H1 (cell line): ENCODE data around the gene MMP13. TPM values are rescaled to one million over a fixed set of nuclear protein-coding genes. Genes with fewer than 3 reads are reported as not detected.

Experiments used
- CTCF ChIA-PET: fragments of 300-600 bp; sonication (Branson Sonifier 250); formaldehyde crosslinking; loops from one replicate; lab custom pipeline; 2021; ENCODE audit not compliant: partially characterized antibody; lab: Charles Lee
- POLR2A ChIA-PET: fragments of 300-600 bp; sonication (Branson Sonifier 250); formaldehyde crosslinking; loops from one replicate; lab custom pipeline; 2021; ENCODE audit warnings: inconsistent platforms; ENCODE audit not compliant: partially characterized antibody; lab: Charles Lee
- DNase-seq, 2 experiments: peaks; one replicate each; pipeline versions ENCODE4 v3.0.0 to v3.0.0-alpha.2; 2010 to 2022; ENCODE audit warnings: low spot score in 2 of 2, low read depth in 1 of 2, mixed read lengths in 1 of 2
- FAIRE-seq: peaks from 2 replicates; lab custom pipeline; 2011; peaks lifted over from hg19 to GRCh38; lab: Jason Lieb, UNC
- H2AFZ ChIP-seq: 2 replicates; pipeline ENCODE4 v1.8.1; 2012; ENCODE audit warnings: low read length, inconsistent platforms
- H2AK5ac ChIP-seq: 2 replicates; pipeline ENCODE4 v1.6.1; 2013; ENCODE audit warnings: low read depth, low read length
- H2BK120ac ChIP-seq: replicated peaks from 2 replicates; pipeline ENCODE3; 2013; ENCODE audit warnings: low read depth, low read length, inconsistent platforms
- H2BK12ac ChIP-seq: 2 replicates; pipeline ENCODE4 v1.6.1; 2013; ENCODE audit warnings: low read depth, low read length
- H2BK15ac ChIP-seq: 2 replicates; pipeline ENCODE4 v1.6.1; 2013; ENCODE audit warnings: low read length
- H2BK20ac ChIP-seq: 2 replicates; pipeline ENCODE4 v1.6.1; 2013; ENCODE audit warnings: low read length
- H2BK5ac ChIP-seq: 2 replicates; pipeline ENCODE4 v1.6.1; 2013; ENCODE audit warnings: low read depth, low read length
- H3K14ac ChIP-seq: 2 replicates; pipeline ENCODE4 v1.6.1; 2013; ENCODE audit warnings: inconsistent platforms; ENCODE audit not compliant: insufficient read length
- H3K18ac ChIP-seq: 2 replicates; pipeline ENCODE4 v1.6.1; 2013; ENCODE audit warnings: low read length; ENCODE audit errors: extremely low read depth
- H3K23ac ChIP-seq: 2 replicates; pipeline ENCODE4 v1.6.1; 2013; ENCODE audit warnings: inconsistent platforms; ENCODE audit not compliant: insufficient read length
- H3K23me2 ChIP-seq: 2 replicates; pipeline ENCODE4 v1.6.1; 2013; ENCODE audit warnings: low read depth, low read length
- H3K27ac ChIP-seq: 2 replicates; pipeline ENCODE4 v1.6.1; 2011; ENCODE audit warnings: low read depth, low read length, inconsistent platforms
- H3K27me3 ChIP-seq, 4 experiments: replicated peaks in 1 of 4; 1 replicate in 1 of 4; 2 replicates in 3 of 4; pipeline versions ENCODE4 v1.6.1 to v1.8.1; 2011 to 2013; ENCODE audit warnings: low read length in 3 of 4, mild to moderate bottlenecking in 3 of 4, inconsistent platforms in 2 of 4, mixed read lengths in 2 of 4, moderate library complexity in 1 of 4; ENCODE audit not compliant: control insufficient read depth in 3 of 4, insufficient read depth in 3 of 4; ENCODE audit errors: extremely low read depth in 1 of 4
- H3K36me3 ChIP-seq, 4 experiments: 2 replicates each; pipeline versions ENCODE4 v1.6.1 to v1.8.1; 2011 to 2013; ENCODE audit warnings: mild to moderate bottlenecking in 4 of 4, low read length in 3 of 4, moderate library complexity in 2 of 4, control low read depth in 1 of 4, inconsistent platforms in 1 of 4; ENCODE audit not compliant: insufficient read depth in 4 of 4, control insufficient read depth in 2 of 4
- H3K4ac ChIP-seq: replicated peaks from 2 replicates; pipeline ENCODE3; 2013; ENCODE audit warnings: low read length, low read depth, mixed read lengths, inconsistent platforms; ENCODE audit not compliant: insufficient read length
- H3K4me1 ChIP-seq, 4 experiments: replicated peaks in 1 of 4; 1 replicate in 1 of 4; 2 replicates in 3 of 4; pipeline versions ENCODE4 v1.6.1 to v1.8.1; 2011 to 2013; ENCODE audit warnings: low read length in 3 of 4, inconsistent platforms in 2 of 4, mixed read lengths in 1 of 4; ENCODE audit not compliant: insufficient read depth in 4 of 4, control insufficient read depth in 3 of 4
- H3K4me2 ChIP-seq, 2 experiments: 2 replicates each; pipeline versions ENCODE4 v1.6.1 to v1.8.1; 2011 to 2013; ENCODE audit warnings: low read depth in 2 of 2, low read length in 2 of 2, control low read depth in 1 of 2, inconsistent platforms in 1 of 2, mild to moderate bottlenecking in 1 of 2; ENCODE audit not compliant: insufficient read depth in 1 of 2
- H3K4me3 ChIP-seq, 4 experiments: fragments of 200-600, 300-600 bp in 1 of 4; sonication (generic), shearing (Covaris generic), sonication (Bioruptor Twin) in 1 of 4; 2 replicates each; pipeline versions ENCODE4 v1.5.1 to v1.8.1; 2011 to 2016; ENCODE audit warnings: low read length in 4 of 4, low read depth in 3 of 4, control low read depth in 2 of 4, inconsistent platforms in 2 of 4, mild to moderate bottlenecking in 2 of 4, mixed read lengths in 1 of 4, moderate library complexity in 1 of 4; ENCODE audit not compliant: insufficient read depth in 2 of 4; ENCODE audit errors: extremely low read depth in 1 of 4
- H3K56ac ChIP-seq: replicated peaks from 2 replicates; pipeline ENCODE3; 2013; ENCODE audit warnings: low read depth, mild to moderate bottlenecking, mixed read lengths, low read length, inconsistent platforms; ENCODE audit not compliant: insufficient read length
- H3K79me1 ChIP-seq: 2 replicates; pipeline ENCODE4 v1.6.1; 2013; ENCODE audit warnings: low read depth, low read length, control low read depth
- H3K79me2 ChIP-seq, 2 experiments: 2 replicates each; pipeline versions ENCODE4 v1.6.1 to v1.8.1; 2012 to 2013; ENCODE audit warnings: low read length in 2 of 2, mild to moderate bottlenecking in 2 of 2, inconsistent platforms in 1 of 2; ENCODE audit not compliant: insufficient read depth in 2 of 2, control insufficient read depth in 1 of 2
- H3K9ac ChIP-seq, 4 experiments: replicated peaks in 1 of 4; 1 replicate in 1 of 4; 2 replicates in 3 of 4; pipeline versions ENCODE4 v1.6.1 to v1.8.1; 2011 to 2013; ENCODE audit warnings: low read depth in 3 of 4, low read length in 3 of 4, control low read depth in 2 of 4, mild to moderate bottlenecking in 2 of 4, moderate library complexity in 2 of 4, inconsistent platforms in 1 of 4; ENCODE audit errors: extremely low read depth in 1 of 4
- H3K9me3 ChIP-seq, 2 experiments: 2 replicates each; pipeline versions ENCODE4 v1.6.1 to v1.8.1; 2012 to 2013; ENCODE audit warnings: mild to moderate bottlenecking in 2 of 2, moderate library complexity in 2 of 2, control low read depth in 1 of 2, inconsistent platforms in 1 of 2, low read depth in 1 of 2, low read length in 1 of 2, mixed read lengths in 1 of 2; ENCODE audit not compliant: insufficient read depth in 2 of 2
- H4K20me1 ChIP-seq, 2 experiments: replicated peaks in 1 of 2; 2 replicates each; pipeline versions ENCODE3 to v1.8.1; 2011 to 2013; ENCODE audit warnings: inconsistent platforms in 2 of 2, low read length in 2 of 2, mild to moderate bottlenecking in 1 of 2; ENCODE audit not compliant: insufficient read depth in 2 of 2, control insufficient read depth in 1 of 2
- H4K5ac ChIP-seq: 2 replicates; pipeline ENCODE4 v1.6.1; 2013; ENCODE audit warnings: low read length, low read depth, mixed read lengths, inconsistent platforms; ENCODE audit not compliant: insufficient read length
- H4K8ac ChIP-seq: 2 replicates; pipeline ENCODE4 v1.8.0; 2013; ENCODE audit warnings: mild to moderate bottlenecking, moderate library complexity, low read length, inconsistent platforms; ENCODE audit not compliant: insufficient read depth; ENCODE audit errors: extremely low read depth
- H4K91ac ChIP-seq: replicated peaks from 2 replicates; pipeline ENCODE3; 2013; ENCODE audit warnings: low read length, mixed read lengths, inconsistent platforms; ENCODE audit not compliant: insufficient read length
- ATF2 ChIP-seq: IDR thresholded peaks from 2 replicates; pipeline ENCODE4 v1.6.1; 2012; ENCODE audit warnings: low read length, inconsistent platforms
- ATF3 ChIP-seq: IDR thresholded peaks from 2 replicates; pipeline ENCODE4 v1.6.1; 2011; ENCODE audit warnings: low read depth, mild to moderate bottlenecking, low read length; ENCODE audit not compliant: insufficient read depth
- BACH1 ChIP-seq: IDR thresholded peaks from 2 replicates; pipeline ENCODE4 v1.6.1; 2012; ENCODE audit warnings: low read length, improper control_type of control experiment
- BRCA1 ChIP-seq: IDR thresholded peaks from 2 replicates; pipeline ENCODE4 v1.6.1; 2012; ENCODE audit warnings: low read depth, low read length, improper control_type of control experiment
- CBX8 ChIP-seq: fragments of 300-800, 300-1000 bp; sonication (generic); IDR thresholded peaks from 2 replicates; pipeline ENCODE4 v1.7.1; 2016; ENCODE audit warnings: low read depth, low read length, borderline replicate concordance
- CEBPB ChIP-seq: IDR thresholded peaks from 2 replicates; pipeline ENCODE4 v1.6.1; 2012; ENCODE audit warnings: low read depth, low read length
- EZH2 ChIP-seq: fragments of 200-600 bp; sonication (generic); IDR thresholded peaks from 2 replicates; pipeline ENCODE4 v1.7.1; 2012; ENCODE audit warnings: low read depth, mild to moderate bottlenecking, moderate library complexity, low read length, inconsistent platforms; ENCODE audit not compliant: severe bottlenecking
- HDAC6 ChIP-seq: IDR thresholded peaks from one replicate; pipeline ENCODE4 v1.7.1; 2012; ENCODE audit warnings: low read depth, mild to moderate bottlenecking, inconsistent platforms, low read length, moderate library complexity
- MAFK ChIP-seq: IDR thresholded peaks from 2 replicates; pipeline ENCODE4 v1.6.1; 2012; ENCODE audit warnings: low read depth, mild to moderate bottlenecking, improper control_type of control experiment, low read length
- SUZ12 ChIP-seq: fragments of 200-600 bp; sonication (generic); IDR thresholded peaks from 2 replicates; pipeline ENCODE4 v1.6.1; 2012; ENCODE audit warnings: mild to moderate bottlenecking, inconsistent platforms, low read length, moderate library complexity, mixed read lengths
- TBP ChIP-seq: IDR thresholded peaks from 2 replicates; pipeline ENCODE4 v1.6.1; 2011; ENCODE audit warnings: low read depth, low read length, improper control_type of control experiment
- WGBS, 2 experiments: shearing (Covaris generic) in 1 of 2; methylation state at CpG; one replicate each; pipeline versions ENCODE4 v1.1.6 to v1.1.7; 2013 to 2015; ENCODE audit warnings: low lambda C conversion rate in 2 of 2, mixed read lengths in 2 of 2, inconsistent platforms in 1 of 2, low coverage in 1 of 2, missing lambda C conversion rate in 1 of 2; ENCODE audit not compliant: insufficient replicate concordance in 2 of 2, insufficient coverage in 1 of 2, insufficient read length in 1 of 2; ENCODE audit errors: extremely low coverage in 1 of 2, missing lambda C conversion rate in 1 of 2; 5-methylcytosine and 5-hydroxymethylcytosine counted together
- polyA plus RNA-seq, 7 experiments: library from polyadenylated mRNA; depleted of rRNA in 3 of 7; stranded (reverse) in 5 of 7; unstranded in 2 of 7; fragments of >200 nt in 5 of 7; fragments of 200-250 nt in 2 of 7; gene quantifications; 1 replicate in 5 of 7; 2 replicates in 1 of 7; 4 replicates in 1 of 7; pipeline versions ENCODE4 v1.2.1 to v1.2.3, GENCODE V29; 2011 to 2013; ENCODE audit warnings: missing spikeins in 2 of 7, mixed read lengths in 2 of 7
- total RNA-seq: library from RNA; stranded (reverse); fragmentation: NEBNext Ultra II Directional; extraction: Animal tissue kit (Norgen Biotek cat#: 25700); gene quantifications from 2 replicates; pipeline ENCODE4 v1.2.1, GENCODE V29; 2021

MMP13 gene
- total and polyA plus RNA-seq, 2 of the 8 experiments (the other 6 are each of a cell fraction or from before 2014, with no cell fraction given), result not detected

- Histone ChIP-seq H4K91ac (no peak overlapping the region), H3K4me3 (no peak overlapping the region), H3K9ac (no peak overlapping the region), H3K79me1 (no peaks in the 10 kb centered on the region), H2BK5ac (no peak overlapping the region), H3K36me3 (no peaks in the 10 kb centered on the region), H3K4me2 (no peak overlapping the region), H3K27me3 (no peaks in the 10 kb centered on the region), H3K4me1 (no peaks in the 10 kb centered on the region), H2AFZ (no peak overlapping the region), H3K23ac (no peak overlapping the region), H3K56ac (no peak overlapping the region), H2BK120ac (no peak overlapping the region), H4K5ac (no peak overlapping the region), H3K79me2 (no peaks in the 10 kb centered on the region), H3K23me2 (no peaks in the 10 kb centered on the region), H2BK15ac (no peak overlapping the region), H4K8ac (no peak overlapping the region), H3K27ac (no peak overlapping the region), H3K9me3 (no peaks in the 10 kb centered on the region), H2BK20ac (no peak overlapping the region), H2BK12ac (no peak overlapping the region), H3K4ac (no peak overlapping the region), H3K18ac (no peak overlapping the region), H3K14ac (no peak overlapping the region), H2AK5ac (no peak overlapping the region), H4K20me1 (no peaks in the 10 kb centered on the region)
- DNase-seq (no peak), FAIRE-seq (no peak)
- ChIA-PET POLR2A (no interaction called here), CTCF (interaction anchor here (0.8 to 1.7 kb wide), 3 partner anchors 11 to 679 kb away, joined by 3 read pairs; no protein-coding TSS in a partner anchor)
- 93% methylated on average over 3 of the region's 3 CpGs; no CpG with 5 or more reads in 1 of the 2 experiments for WGBS, 2 experiments
- TF ChIP-seq MAFK (no peak), CEBPB (no peak), CBX8 (no peak), SUZ12 (no peak), BRCA1 (no peak), HDAC6 (no peak), EZH2 (no peak), ATF2 (no peak), ATF3 (no peak), BACH1 (no peak), TBP (no peak)
Measured at GRCh38 chr11:102990145-102990544, 34.6 kb upstream of the MMP13 start.
